ENCODE results near the gene SUPT6H.

- TF ChIP-seq CTCF (IDR thresholded peaks at IDR 0.05) (no peak), EZH2 (IDR thresholded peaks at IDR 0.05) (no peak), EZH2phosphoT487 (IDR thresholded peaks at IDR 0.05) (no peak)
Measured at GRCh38 chr17:28722417-28723158, 60.6 kb downstream of the SUPT6H start.

Data from neural progenitor cell (in vitro differentiated cells).